K562 (cell line): ENCODE results near the gene EWSR1. TPM values are rescaled to one million over a fixed set of nuclear protein-coding genes. Genes with fewer than 3 reads are reported as not detected.

Experiments used
- ARHGAP35 ChIP-seq: fragments of 450-650 bp; IDR thresholded peaks from 2 replicates; pipeline ENCODE4 v1.6.1; 2018; ENCODE audit not compliant: partially characterized antibody
- BMI1 ChIP-seq: fragments of 150-350 bp; IDR thresholded peaks from 2 replicates; pipeline ENCODE4 v1.6.1; 2014; ENCODE audit warnings: low read length
- HDAC3 ChIP-seq: fragments of 450-650 bp; IDR thresholded peaks from 2 replicates; pipeline ENCODE4 v1.6.1; 2018; ENCODE audit warnings: borderline replicate concordance, mild to moderate bottlenecking, moderate library complexity; ENCODE audit not compliant: partially characterized antibody
- HOXB6 ChIP-seq: fragments of 250-450 bp; sonication (Bioruptor Pico); IDR thresholded peaks from 2 replicates; pipeline ENCODE4 v1.5.1; 2022; ENCODE audit warnings: mild to moderate bottlenecking, borderline replicate concordance
- TAL1 ChIP-seq: fragments of 450-650 bp; IDR thresholded peaks from 2 replicates; pipeline ENCODE4 v1.6.1; 2016; ENCODE audit warnings: mild to moderate bottlenecking
- ZNF3 ChIP-seq: fragments of 250-450 bp; sonication (Bioruptor Pico); IDR thresholded peaks from 2 replicates; pipeline ENCODE4 v1.5.0; 2021; ENCODE audit warnings: mild to moderate bottlenecking, moderate library complexity
- ZNF717 ChIP-seq: fragments of 250-450 bp; sonication (Bioruptor Pico); IDR thresholded peaks from 2 replicates; pipeline ENCODE4 v1.5.0; 2021
- polyA plus RNA-seq, 8 experiments: library from polyadenylated mRNA; depleted of rRNA in 4 of 8; stranded (reverse) in 5 of 8; unstranded in 3 of 8; fragments of >200 nt; fragmentation: Nextera tagmentation in 2 of 8; fragmentation: Illumina TruSeq in 1 of 8; extraction: Ambion mirVana in 2 of 8; extraction: Trizol in 1 of 8; gene quantifications; 2 replicates each; pipeline versions ENCODE4 v1.2.1 to v1.2.3, GENCODE V29; 2011 to 2014; ENCODE audit warnings: inconsistent platforms in 1 of 8, missing spikeins in 1 of 8
- total RNA-seq, 7 experiments: library from RNA; depleted of rRNA in 6 of 7; stranded (reverse); fragments of >200 nt in 6 of 7; fragmentation: Illumina TruSeq in 2 of 7; extraction: Trizol in 2 of 7; gene quantifications; 2 replicates each; pipeline versions ENCODE4 v1.2.1 to v1.2.3, GENCODE V29; 2011 to 2021; ENCODE audit warnings: low replicate concordance in 1 of 7
- TF ChIP-seq, protein P1 (sequence below), 3 experiments: fragments of 200-800 bp in 1 of 3; fragments of 250-450 bp in 1 of 3; fragments of 450-650 bp in 1 of 3; sonication (Bioruptor Pico) in 1 of 3; sonication (Bioruptor generic) in 1 of 3; formaldehyde crosslinking in 1 of 3; IDR thresholded peaks; 2 replicates each; pipeline versions ENCODE4 v1.6.1 to v1.8.0; 2016 to 2022; ENCODE audit warnings: mild to moderate bottlenecking in 2 of 3, missing genetic modification characterization in 2 of 3, missing compliant biosample characterization in 1 of 3, moderate library complexity in 1 of 3
- TF ChIP-seq, protein P2 (sequence below): fragments of 250-450 bp; sonication (Bioruptor Pico); IDR thresholded peaks from 2 replicates; pipeline ENCODE4 v1.8.0; 2021; ENCODE audit warnings: mild to moderate bottlenecking, moderate library complexity
- TF ChIP-seq, protein P3 (sequence below): fragments of 250-450 bp; sonication (Bioruptor Pico); IDR thresholded peaks from 2 replicates; pipeline ENCODE4 v1.5.0; 2021; ENCODE audit warnings: mild to moderate bottlenecking, borderline replicate concordance
- TF ChIP-seq, protein P4 (sequence below), 2 experiments: fragments of 250-450 bp in 1 of 2; fragments of 450-650 bp in 1 of 2; sonication (Bioruptor Pico) in 1 of 2; IDR thresholded peaks; 2 replicates each; pipeline versions ENCODE4 v1.6.1 to v1.8.0; 2016 to 2021; ENCODE audit warnings: mild to moderate bottlenecking in 2 of 2, moderate library complexity in 2 of 2, missing compliant biosample characterization in 1 of 2, missing genetic modification characterization in 1 of 2
- TF ChIP-seq, protein P5 (sequence below): fragments of 250-450 bp; sonication (Bioruptor Pico); IDR thresholded peaks from 2 replicates; pipeline ENCODE4 v1.8.0; 2021; ENCODE audit warnings: borderline replicate concordance, mild to moderate bottlenecking, moderate library complexity; ENCODE audit not compliant: poor library complexity, severe bottlenecking
- TF ChIP-seq, protein P6 (sequence below): sonication (generic); formaldehyde crosslinking; IDR thresholded peaks from 2 replicates; pipeline ENCODE4 v1.9.0; 2022; ENCODE audit warnings: mild to moderate bottlenecking, missing genetic modification reagents
- TF ChIP-seq, protein P7 (sequence below): fragments of 200-400 bp; formaldehyde crosslinking; IDR thresholded peaks from 2 replicates; pipeline ENCODE4 v1.6.1; 2017; ENCODE audit warnings: mild to moderate bottlenecking, low read depth, low read length, moderate library complexity

The EWSR1 gene
- total and polyA plus RNA-seq, 9 of the 15 experiments (the other 6 are each of a cell fraction or from before 2014, with no cell fraction given): 83.3 to 450 (median 239) TPM

DNA sequence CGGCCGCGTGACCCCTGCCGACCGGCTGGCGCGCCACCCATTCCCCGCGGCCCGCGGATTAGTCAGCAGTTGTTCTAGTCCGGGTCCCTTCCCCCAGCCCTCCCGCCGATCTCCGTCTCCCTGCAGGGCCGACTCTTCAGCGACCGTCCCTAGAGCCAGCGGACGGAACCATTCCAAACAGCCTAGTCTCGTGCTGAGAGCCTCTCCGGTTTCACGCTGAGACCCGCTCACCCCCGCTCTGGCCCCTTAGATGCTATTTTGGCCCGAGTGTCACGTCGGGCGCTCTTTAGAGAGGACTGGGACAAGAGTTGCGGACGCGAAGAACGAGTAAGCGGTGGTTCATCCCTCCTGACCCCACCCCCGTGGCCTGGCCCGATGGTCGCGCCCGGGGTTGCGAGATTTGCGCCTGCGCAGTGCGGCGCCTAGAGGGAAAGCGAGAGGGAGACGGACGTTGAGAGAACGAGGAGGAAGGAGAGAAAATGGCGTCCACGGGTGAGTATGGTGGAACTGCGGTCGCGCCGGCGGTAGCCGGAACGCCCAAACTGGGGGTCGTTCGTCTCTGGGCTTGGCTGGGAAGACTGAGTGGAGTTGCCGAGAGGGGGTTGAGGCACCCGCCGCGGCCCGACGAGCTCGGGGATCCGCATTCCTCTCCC lies at the start of gene EWSR1, which contains the start of gene RHBDD3 (continued):
- TF ChIP-seq, protein P1, sequence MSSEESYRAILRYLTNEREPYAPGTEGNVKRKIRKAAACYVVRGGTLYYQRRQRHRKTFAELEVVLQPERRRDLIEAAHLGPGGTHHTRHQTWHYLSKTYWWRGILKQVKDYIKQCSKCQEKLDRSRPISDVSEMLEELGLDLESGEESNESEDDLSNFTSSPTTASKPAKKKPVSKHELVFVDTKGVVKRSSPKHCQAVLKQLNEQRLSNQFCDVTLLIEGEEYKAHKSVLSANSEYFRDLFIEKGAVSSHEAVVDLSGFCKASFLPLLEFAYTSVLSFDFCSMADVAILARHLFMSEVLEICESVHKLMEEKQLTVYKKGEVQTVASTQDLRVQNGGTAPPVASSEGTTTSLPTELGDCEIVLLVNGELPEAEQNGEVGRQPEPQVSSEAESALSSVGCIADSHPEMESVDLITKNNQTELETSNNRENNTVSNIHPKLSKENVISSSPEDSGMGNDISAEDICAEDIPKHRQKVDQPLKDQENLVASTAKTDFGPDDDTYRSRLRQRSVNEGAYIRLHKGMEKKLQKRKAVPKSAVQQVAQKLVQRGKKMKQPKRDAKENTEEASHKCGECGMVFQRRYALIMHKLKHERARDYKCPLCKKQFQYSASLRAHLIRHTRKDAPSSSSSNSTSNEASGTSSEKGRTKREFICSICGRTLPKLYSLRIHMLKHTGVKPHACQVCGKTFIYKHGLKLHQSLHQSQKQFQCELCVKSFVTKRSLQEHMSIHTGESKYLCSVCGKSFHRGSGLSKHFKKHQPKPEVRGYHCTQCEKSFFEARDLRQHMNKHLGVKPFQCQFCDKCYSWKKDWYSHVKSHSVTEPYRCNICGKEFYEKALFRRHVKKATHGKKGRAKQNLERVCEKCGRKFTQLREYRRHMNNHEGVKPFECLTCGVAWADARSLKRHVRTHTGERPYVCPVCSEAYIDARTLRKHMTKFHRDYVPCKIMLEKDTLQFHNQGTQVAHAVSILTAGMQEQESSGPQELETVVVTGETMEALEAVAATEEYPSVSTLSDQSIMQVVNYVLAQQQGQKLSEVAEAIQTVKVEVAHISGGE (CRISPR knock-in tag; IDR thresholded peaks at IDR 0.05): 0 out of 6 replicates have a peak, but pooled peaks of 1 of the 3 experiments have one; percentile 26
- TF ChIP-seq, protein P2, sequence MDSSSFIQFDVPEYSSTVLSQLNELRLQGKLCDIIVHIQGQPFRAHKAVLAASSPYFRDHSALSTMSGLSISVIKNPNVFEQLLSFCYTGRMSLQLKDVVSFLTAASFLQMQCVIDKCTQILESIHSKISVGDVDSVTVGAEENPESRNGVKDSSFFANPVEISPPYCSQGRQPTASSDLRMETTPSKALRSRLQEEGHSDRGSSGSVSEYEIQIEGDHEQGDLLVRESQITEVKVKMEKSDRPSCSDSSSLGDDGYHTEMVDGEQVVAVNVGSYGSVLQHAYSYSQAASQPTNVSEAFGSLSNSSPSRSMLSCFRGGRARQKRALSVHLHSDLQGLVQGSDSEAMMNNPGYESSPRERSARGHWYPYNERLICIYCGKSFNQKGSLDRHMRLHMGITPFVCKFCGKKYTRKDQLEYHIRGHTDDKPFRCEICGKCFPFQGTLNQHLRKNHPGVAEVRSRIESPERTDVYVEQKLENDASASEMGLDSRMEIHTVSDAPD (CRISPR knock-in tag): no peak
- TF ChIP-seq TAL1 (no peak), ZNF3 (no peak), ZNF717 (CRISPR knock-in tag) (no peak), HOXB6 (CRISPR knock-in tag) (no peak), BMI1 (no peak), ARHGAP35 (no peak), HDAC3 (no peak)
- TF ChIP-seq, protein P3, sequence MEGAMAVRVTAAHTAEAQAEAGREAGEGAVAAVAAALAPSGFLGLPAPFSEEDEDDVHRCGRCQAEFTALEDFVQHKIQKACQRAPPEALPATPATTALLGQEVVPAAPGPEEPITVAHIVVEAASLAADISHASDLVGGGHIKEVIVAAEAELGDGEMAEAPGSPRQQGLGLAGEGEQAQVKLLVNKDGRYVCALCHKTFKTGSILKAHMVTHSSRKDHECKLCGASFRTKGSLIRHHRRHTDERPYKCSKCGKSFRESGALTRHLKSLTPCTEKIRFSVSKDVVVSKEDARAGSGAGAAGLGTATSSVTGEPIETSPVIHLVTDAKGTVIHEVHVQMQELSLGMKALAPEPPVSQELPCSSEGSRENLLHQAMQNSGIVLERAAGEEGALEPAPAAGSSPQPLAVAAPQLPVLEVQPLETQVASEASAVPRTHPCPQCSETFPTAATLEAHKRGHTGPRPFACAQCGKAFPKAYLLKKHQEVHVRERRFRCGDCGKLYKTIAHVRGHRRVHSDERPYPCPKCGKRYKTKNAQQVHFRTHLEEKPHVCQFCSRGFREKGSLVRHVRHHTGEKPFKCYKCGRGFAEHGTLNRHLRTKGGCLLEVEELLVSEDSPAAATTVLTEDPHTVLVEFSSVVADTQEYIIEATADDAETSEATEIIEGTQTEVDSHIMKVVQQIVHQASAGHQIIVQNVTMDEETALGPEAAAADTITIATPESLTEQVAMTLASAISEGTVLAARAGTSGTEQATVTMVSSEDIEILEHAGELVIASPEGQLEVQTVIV (CRISPR knock-in tag): no peak
- TF ChIP-seq, protein P4, sequence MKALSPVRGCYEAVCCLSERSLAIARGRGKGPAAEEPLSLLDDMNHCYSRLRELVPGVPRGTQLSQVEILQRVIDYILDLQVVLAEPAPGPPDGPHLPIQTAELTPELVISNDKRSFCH (CRISPR knock-in tag; IDR thresholded peaks at IDR 0.05): no peak
- TF ChIP-seq, protein P4 (tag; IDR thresholded peaks at IDR 0.05): no peak; the same call in 1 of the 2 replicates
- TF ChIP-seq, protein P5, sequence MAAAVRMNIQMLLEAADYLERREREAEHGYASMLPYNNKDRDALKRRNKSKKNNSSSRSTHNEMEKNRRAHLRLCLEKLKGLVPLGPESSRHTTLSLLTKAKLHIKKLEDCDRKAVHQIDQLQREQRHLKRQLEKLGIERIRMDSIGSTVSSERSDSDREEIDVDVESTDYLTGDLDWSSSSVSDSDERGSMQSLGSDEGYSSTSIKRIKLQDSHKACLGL: no peak
- TF ChIP-seq, protein P6, sequence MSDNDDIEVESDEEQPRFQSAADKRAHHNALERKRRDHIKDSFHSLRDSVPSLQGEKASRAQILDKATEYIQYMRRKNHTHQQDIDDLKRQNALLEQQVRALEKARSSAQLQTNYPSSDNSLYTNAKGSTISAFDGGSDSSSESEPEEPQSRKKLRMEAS: peak; percentile 29
- TF ChIP-seq, protein P7, sequence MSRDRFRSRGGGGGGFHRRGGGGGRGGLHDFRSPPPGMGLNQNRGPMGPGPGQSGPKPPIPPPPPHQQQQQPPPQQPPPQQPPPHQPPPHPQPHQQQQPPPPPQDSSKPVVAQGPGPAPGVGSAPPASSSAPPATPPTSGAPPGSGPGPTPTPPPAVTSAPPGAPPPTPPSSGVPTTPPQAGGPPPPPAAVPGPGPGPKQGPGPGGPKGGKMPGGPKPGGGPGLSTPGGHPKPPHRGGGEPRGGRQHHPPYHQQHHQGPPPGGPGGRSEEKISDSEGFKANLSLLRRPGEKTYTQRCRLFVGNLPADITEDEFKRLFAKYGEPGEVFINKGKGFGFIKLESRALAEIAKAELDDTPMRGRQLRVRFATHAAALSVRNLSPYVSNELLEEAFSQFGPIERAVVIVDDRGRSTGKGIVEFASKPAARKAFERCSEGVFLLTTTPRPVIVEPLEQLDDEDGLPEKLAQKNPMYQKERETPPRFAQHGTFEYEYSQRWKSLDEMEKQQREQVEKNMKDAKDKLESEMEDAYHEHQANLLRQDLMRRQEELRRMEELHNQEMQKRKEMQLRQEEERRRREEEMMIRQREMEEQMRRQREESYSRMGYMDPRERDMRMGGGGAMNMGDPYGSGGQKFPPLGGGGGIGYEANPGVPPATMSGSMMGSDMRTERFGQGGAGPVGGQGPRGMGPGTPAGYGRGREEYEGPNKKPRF: no peak
